Liver (tissue), 9 donors: ENCODE measurements around the gene SLCO1A2. TPM values are rescaled to one million over a fixed set of nuclear protein-coding genes. Genes with fewer than 3 reads are reported as not detected.
"Not testable (repeated sequence)": the region's sequence is repeated elsewhere in the genome, so short reads cannot be mapped to it uniquely, and the experiment has no call there.

Experiments
- DNase-seq: peaks from one replicate; pipeline ENCODE4 v3.0.0-alpha.2; 2017; ENCODE audit warnings: low spot score
- H3K27ac ChIP-seq, 2 donors: one replicate each; pipeline ENCODE4 v1.7.0; 2013; ENCODE audit warnings: inconsistent platforms in 2 of 2, low read length in 2 of 2, control low read depth in 1 of 2, low read depth in 1 of 2, mild to moderate bottlenecking in 1 of 2
- H3K27me3 ChIP-seq, 4 donors: one replicate each; pipeline versions ENCODE4 v1.6.1 to v1.7.0; 2013; ENCODE audit warnings: low read length in 3 of 4, inconsistent platforms in 1 of 4, mild to moderate bottlenecking in 1 of 4, moderate library complexity in 1 of 4; ENCODE audit not compliant: control insufficient read depth in 4 of 4, insufficient read depth in 4 of 4
- H3K36me3 ChIP-seq, 4 donors: one replicate each; pipeline versions ENCODE4 v1.6.1 to v1.7.0; 2013; ENCODE audit warnings: low read length in 3 of 4, mild to moderate bottlenecking in 3 of 4, low read depth in 1 of 4, moderate library complexity in 1 of 4; ENCODE audit not compliant: control insufficient read depth in 4 of 4, insufficient read depth in 3 of 4
- H3K4me1 ChIP-seq, 4 donors: one replicate each; pipeline versions ENCODE4 v1.6.1 to v1.7.0; 2013; ENCODE audit warnings: low read length in 3 of 4, mild to moderate bottlenecking in 3 of 4, moderate library complexity in 1 of 4; ENCODE audit not compliant: control insufficient read depth in 4 of 4, insufficient read depth in 4 of 4
- H3K4me3 ChIP-seq, 3 donors: one replicate each; pipeline versions ENCODE4 v1.6.1 to v1.7.0; 2013; ENCODE audit warnings: low read length in 3 of 3, control low read depth in 1 of 3, low read depth in 1 of 3, mild to moderate bottlenecking in 1 of 3
- H3K9ac ChIP-seq, 2 donors: one replicate each; pipeline ENCODE4 v1.7.0; 2013; ENCODE audit warnings: low read length in 2 of 2, mild to moderate bottlenecking in 2 of 2, moderate library complexity in 2 of 2, control low read depth in 1 of 2, low read depth in 1 of 2
- H3K9me3 ChIP-seq, 4 donors: one replicate each; pipeline versions ENCODE4 v1.6.1 to v1.7.0; 2013; ENCODE audit warnings: low read length in 3 of 4; ENCODE audit not compliant: control insufficient read depth in 4 of 4
- ATF3 ChIP-seq: IDR thresholded peaks from 2 replicates; pipeline ENCODE4 v1.6.1; 2016; ENCODE audit warnings: antibody characterized with exemption
- CTCF ChIP-seq: fragments of 150-350 bp; IDR thresholded peaks from 2 replicates; pipeline ENCODE4 v1.5.1; 2017; ENCODE audit warnings: improper control_type of control experiment, low read depth, low read length; ENCODE audit not compliant: missing input control
- FOXA1 ChIP-seq: IDR thresholded peaks from 2 replicates; pipeline ENCODE4 v1.6.1; 2016; ENCODE audit warnings: antibody characterized with exemption
- FOXA2 ChIP-seq: IDR thresholded peaks from 2 replicates; pipeline ENCODE4 v1.6.1; 2016; ENCODE audit warnings: antibody characterized with exemption
- HNF4G ChIP-seq: IDR thresholded peaks from 2 replicates; pipeline ENCODE4 v1.6.1; 2016; ENCODE audit warnings: antibody characterized with exemption
- MAX ChIP-seq: IDR thresholded peaks from 2 replicates; pipeline ENCODE4 v1.6.1; 2016; ENCODE audit warnings: antibody characterized with exemption
- RAD21 ChIP-seq, 2 donors: IDR thresholded peaks; 2 replicates each; pipeline ENCODE4 v1.6.1; 2016; ENCODE audit warnings: antibody characterized with exemption in 2 of 2, mild to moderate bottlenecking in 2 of 2
- RXRA ChIP-seq, 2 donors: IDR thresholded peaks; 2 replicates each; pipeline ENCODE4 v1.6.1; 2017 to 2018; ENCODE audit warnings: antibody characterized with exemption in 2 of 2, mild to moderate bottlenecking in 1 of 2
- YY1 ChIP-seq: IDR thresholded peaks from 2 replicates; pipeline ENCODE4 v1.6.1; 2016; ENCODE audit warnings: antibody characterized with exemption, mild to moderate bottlenecking
- WGBS: extraction: QIAGEN DNeasy Blood & Tissue Kit; methylation state at CpG from one replicate; pipeline ENCODE4 v1.1.7; 2013; 5-methylcytosine and 5-hydroxymethylcytosine counted together
- polyA plus RNA-seq, 2 donors: library from polyadenylated mRNA; stranded (reverse) in 1 of 2; unstranded in 1 of 2; fragments of 200-250 nt in 1 of 2; fragments of >200 nt in 1 of 2; fragmentation: Nextera tagmentation in 1 of 2; extraction: Ambion mirVana in 1 of 2; gene quantifications; one replicate each; pipeline versions ENCODE4 v1.2.1 to v1.2.3, GENCODE V29; 2013 to 2015
- total RNA-seq, 2 donors: library from RNA; depleted of rRNA; stranded (reverse); fragments of >200 nt; gene quantifications; one replicate each; pipeline ENCODE4 v1.2.3, GENCODE V29; 2014
- donor health status: healthy.
- donor health status: healthy.
- donor health status: healthy.
- donor health status: healthy.
- donor health status: healthy.

The SLCO1A2 gene
- total and polyA plus RNA-seq, 4 donors: 0.17 to 1.8 (median 0.60) TPM; not detected in 1

DNA sequence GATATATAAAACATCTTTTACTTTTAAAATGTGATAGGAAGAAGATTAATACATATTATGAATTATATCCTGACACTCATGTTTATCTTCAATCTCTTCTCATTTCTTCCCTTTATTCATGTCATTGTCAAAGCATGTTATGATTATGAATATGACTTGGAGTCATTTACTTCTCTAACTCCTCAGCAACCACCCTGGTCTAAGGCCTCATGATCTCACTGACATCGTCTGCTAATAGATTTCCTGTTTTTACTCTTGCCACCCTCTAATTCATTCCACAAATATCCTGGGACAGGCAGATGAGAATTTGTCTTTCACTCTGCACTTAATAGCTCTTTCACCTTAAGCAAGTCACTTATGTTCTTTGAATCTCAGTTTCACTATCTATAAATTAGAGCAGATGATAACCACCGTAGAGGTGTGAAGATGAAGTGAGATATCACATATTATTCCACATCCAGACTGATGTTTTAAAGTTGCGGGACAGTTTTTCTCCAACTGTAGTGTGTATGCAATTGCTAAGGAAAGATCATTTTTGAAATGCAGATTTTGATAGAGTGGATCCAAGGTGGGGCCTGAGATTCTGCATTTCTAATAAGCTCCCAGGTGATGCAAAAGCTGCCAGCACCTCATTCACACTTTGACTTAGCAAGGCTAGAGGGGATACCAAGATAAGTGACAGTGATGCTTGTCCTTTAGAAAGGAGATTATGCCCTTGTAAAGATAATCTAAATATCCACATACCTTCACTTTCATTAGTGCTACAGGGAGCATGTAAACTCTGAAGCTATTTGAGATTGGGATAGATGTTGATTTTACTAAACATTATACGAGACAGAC is 34.6 kb upstream of the SLCO1A2 start:
- Histone ChIP-seq H3K36me3 (no peaks in the 10 kb centered on the region), H3K27me3 (no peaks in the 10 kb centered on the region), H3K4me3 (no peak overlapping the region), H3K9me3 (no peaks in the 10 kb centered on the region), H3K4me1 (no peaks in the 10 kb centered on the region), H3K9ac (no peak overlapping the region), H3K27ac (no peak overlapping the region)
- TF ChIP-seq CTCF (no peak), RAD21 (IDR thresholded peaks at IDR 0.05) (no peak)
- DNase-seq: no peak
- 69% methylated on average over 4 of the region's 4 CpGs for WGBS

DNA sequence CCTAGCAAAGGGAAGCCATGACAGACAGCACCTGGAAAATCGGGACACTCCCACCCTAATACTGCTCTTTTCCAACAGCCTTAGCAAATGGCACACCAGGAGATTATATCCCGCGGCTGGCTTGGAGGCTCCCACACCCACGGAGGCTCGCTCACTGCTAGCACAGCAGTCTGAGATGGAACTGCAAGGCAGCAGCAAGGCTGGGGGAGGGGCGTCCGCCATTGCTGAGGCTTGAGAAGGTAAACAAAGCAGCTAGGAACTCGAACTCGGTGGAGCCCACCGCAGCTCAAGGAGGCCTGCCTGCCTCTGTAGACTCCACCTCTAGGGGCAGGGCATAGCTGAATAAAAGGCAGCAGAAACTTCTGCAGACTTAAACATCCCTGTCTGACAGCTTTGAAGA is 25.9 kb upstream of the SLCO1A2 start:
- not testable (repeated sequence) for H3K4me1 ChIP-seq, H3K9me3 ChIP-seq, H3K36me3 ChIP-seq, H3K27ac ChIP-seq, H3K27me3 ChIP-seq, H3K9ac ChIP-seq, DNase-seq, H3K4me3 ChIP-seq
- 87% methylated on average over 10 of the region's 10 CpGs for WGBS

- no peak overlapping the region for H3K27ac ChIP-seq
- H3K4me1 ChIP-seq: peaks cover 7 to 31% (median 20%) of the 10 kb centered on the region in 4 donors
- no peak overlapping the region for H3K4me3 ChIP-seq
- no peak for TF ChIP-seq FOXA1
- TF ChIP-seq FOXA2: no peak
- TF ChIP-seq HNF4G: no peak
- no peak for TF ChIP-seq MAX
- TF ChIP-seq CTCF: no peak
- no peak for TF ChIP-seq ATF3
- TF ChIP-seq YY1: no peak
- no peak for TF ChIP-seq RXRA (IDR thresholded peaks at IDR 0.05)
- H3K9ac ChIP-seq: no peak overlapping the region
- DNase-seq: no peak
- H3K36me3 ChIP-seq: no peaks in the 10 kb centered on the region
- no peaks in the 10 kb centered on the region for H3K27me3 ChIP-seq
- WGBS: 94% methylated on average over 1 of the region's 1 CpG
- H3K9me3 ChIP-seq: no peaks in the 10 kb centered on the region
Measured at GRCh38 chr12:21354641-21355040, 19.9 kb upstream of the SLCO1A2 start.
